Fibroblast of the aortic adventitia (primary cell): ENCODE measurements around the gene SYCP2L. TPM values are rescaled to one million over a fixed set of nuclear protein-coding genes. Genes with fewer than 3 reads are reported as not detected.
"Not testable (repeated sequence)": the region's sequence is repeated elsewhere in the genome, so short reads cannot be mapped to it uniquely, and the experiment has no call there.

ENCODE experiments used
- DNase-seq: peaks from one replicate; pipeline ENCODE4 v3.0.0-alpha.2; 2010; ENCODE audit warnings: low read depth
- H3K4me3 ChIP-seq: 2 replicates; pipeline ENCODE4 v1.5.1; 2011; ENCODE audit warnings: low read depth, mild to moderate bottlenecking, control low read depth, low read length, moderate library complexity
- CTCF ChIP-seq: IDR thresholded peaks from 2 replicates; pipeline ENCODE4 v1.5.1; 2011; ENCODE audit warnings: mild to moderate bottlenecking, low read length, control low read depth, inconsistent platforms; ENCODE audit not compliant: insufficient read depth
- total RNA-seq: library from RNA; depleted of rRNA; stranded (reverse); fragments of >200 nt; gene quantifications from 2 replicates; pipeline ENCODE4 v1.2.3, GENCODE V29; 2012; ENCODE audit warnings: low replicate concordance

SYCP2L gene
- total RNA-seq, 1 donor, result under 0.01 TPM

- TF ChIP-seq CTCF, result no peak
- no peak overlapping the region for H3K4me3 ChIP-seq
- DNase-seq, result no peak
Observed at GRCh38 chr6:10849901-10850300, 37.0 kb upstream of the SYCP2L start.

DNA sequence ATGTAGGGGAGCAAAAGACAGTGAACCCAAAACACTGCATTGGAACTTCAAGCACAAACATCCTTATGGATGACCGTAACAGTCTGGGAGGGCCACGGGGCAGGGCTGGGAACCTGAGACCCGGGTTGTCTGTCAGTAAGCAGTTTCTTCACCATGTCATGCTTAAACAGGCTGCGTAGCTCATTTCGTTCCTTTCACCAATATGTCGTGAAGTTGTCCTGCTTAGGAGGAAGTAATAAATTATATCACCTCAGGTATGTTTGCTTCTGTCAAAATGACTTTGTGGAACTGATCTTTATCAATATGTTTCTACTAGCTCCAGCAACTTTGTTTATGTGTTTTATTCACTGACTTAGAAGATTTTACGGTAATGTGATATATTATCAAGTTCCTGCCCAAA is 36.1 kb upstream of the SYCP2L start:
- DNase-seq, result no peak
- no peak for TF ChIP-seq CTCF
- no peak overlapping the region for H3K4me3 ChIP-seq

DNA sequence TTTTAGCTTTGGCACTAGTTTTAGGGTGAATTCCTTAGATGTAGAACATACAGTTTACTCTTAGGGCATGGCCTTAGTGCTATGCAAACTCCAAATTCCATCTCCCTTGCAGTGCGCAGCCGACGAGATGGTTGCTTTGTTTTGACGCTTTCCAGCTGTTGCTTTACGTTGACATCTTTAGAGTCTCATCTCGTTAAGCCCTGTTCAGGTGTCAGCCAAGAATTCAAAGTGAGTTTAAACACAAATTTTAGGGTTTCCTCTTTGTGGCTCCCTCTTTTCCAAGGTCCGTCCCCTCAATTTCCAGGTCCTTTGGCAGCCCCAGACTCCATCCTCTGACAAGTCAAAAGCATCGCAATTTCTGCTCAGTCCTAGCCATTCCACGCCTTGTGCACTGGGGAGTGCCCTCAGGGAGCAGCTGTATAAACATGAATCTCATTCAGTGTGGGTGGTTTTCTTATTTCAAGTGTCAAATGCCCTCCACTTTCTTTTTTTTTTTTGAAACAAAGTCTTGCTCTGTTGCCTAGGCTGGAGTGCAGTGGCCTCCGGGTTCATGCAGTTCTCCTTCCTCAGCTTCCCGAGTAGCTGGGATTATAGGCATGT is 34.4 kb upstream of the SYCP2L start:
- no peak for TF ChIP-seq CTCF
- DNase-seq, result no peak
- no peak overlapping the region for H3K4me3 ChIP-seq

DNA sequence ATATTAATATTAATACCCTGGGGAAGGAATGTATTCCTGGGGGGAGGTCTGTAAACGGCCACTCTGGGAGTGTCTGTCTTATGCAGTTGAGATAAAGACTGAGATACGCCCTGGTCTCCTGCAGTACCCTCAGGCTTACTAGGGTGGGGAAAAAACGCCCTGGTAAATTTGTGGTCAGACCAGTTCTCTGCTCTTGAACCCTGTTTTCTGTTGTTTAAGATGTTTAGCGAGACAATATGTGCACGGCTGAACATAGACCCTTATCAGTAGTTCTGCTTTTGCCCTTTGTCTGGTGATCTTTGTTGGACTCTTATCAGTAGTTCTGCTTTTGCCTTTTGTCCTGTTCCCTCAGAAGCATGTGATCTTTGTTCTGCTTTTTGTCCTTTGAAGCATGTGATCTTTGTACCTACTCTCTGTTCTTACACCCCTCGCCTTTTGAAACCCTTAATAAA is 33.0 kb upstream of the SYCP2L start:
- DNase-seq, H3K4me3 ChIP-seq: not testable (repeated sequence)

DNA sequence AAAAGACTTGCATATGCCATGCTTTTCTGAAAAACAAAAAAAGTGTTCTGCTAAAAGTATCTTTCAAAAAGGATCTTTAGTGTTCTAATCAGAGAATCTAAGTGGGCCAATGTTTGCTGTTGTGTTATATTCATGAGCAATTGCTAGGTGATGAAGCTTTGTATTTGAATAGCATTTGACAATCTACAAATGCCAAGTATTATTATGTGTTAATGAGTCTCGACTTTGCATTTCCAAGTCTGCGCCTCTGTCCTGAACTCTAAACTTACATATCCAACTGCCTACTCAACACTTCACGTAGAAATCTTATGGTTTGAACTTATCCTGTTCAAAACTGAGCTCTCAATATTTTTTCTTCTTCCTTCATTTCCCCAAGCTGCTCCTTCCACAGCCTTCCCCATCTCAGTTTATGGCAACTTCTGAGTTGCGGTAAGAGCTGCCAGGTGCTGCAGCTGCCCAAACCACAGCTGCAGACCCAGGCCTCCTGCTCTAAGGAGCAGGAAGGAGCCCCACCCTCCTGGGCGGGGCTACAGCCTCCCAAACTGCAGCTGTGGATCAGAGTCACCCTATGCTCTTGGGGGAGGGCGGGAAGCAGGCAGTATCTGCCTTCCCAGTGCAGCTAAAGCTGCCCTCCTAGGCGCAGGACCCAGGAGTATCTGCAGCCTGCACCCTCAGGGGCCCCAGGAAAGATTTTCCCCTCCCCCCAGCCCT is 31.8 kb upstream of the SYCP2L start:
- no peak for TF ChIP-seq CTCF
- DNase-seq, result no peak
- no peak overlapping the region for H3K4me3 ChIP-seq

DNA sequence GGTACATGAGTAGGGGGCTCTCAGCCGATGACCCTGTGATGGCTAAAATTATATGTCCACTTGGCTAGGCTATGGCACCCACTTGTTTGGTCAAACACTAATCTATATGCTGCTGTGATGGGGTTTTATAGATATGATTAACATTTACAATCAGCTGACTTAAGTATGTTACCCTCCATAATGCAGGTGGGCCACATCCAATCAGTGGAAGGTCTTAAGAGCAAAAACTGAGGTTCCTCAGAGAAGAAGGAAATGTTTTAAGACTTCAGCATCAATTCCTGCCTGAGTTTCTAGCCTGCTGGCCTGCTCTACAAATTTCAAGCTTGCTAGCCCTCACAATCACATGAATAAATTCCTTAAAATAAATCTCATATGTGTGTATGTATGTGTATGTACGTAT is 29.6 kb upstream of the SYCP2L start:
- no peak overlapping the region for H3K4me3 ChIP-seq
- DNase-seq, result no peak
- TF ChIP-seq CTCF, result no peak

DNA sequence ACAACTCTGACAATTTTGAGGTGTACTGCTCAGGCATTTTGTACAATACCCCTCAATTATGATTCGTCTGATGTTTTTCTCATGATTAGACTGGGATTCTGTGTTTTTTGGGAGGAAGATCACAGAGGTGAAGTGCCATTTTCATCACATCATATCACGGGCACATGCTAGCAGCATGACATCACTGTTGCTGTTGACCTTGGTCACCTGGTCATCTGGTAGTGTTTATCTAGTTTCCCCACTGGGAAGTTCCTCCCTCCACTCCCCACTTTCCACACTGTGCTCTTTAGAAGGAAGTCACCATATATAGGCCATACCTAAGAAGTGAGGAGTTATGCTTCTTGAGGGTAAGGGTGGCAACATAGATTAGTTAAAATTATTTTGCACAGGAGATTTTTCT is 25.8 kb upstream of the SYCP2L start:
- TF ChIP-seq CTCF, result no peak
- H3K4me3 ChIP-seq, result no peak overlapping the region
- no peak for DNase-seq
